ENCODE data around the gene STK25. TPM values are rescaled to one million over a fixed set of nuclear protein-coding genes. Genes with fewer than 3 reads are reported as not detected.

Gene STK25
- polyA plus RNA-seq, 1 experiment: 216 TPM

- H3K27me3 ChIP-seq (ENCODE audit: control insufficient read depth, insufficient read depth, low read length): no peaks in the 10 kb centered on the region
- CTCF ChIA-PET: no interaction called here
- no peak overlapping the region for H3K27ac ChIP-seq (ENCODE audit: low read depth, low read length)
- H3K9me3 ChIP-seq (ENCODE audit: control insufficient read depth, insufficient read depth, low read length): no peaks in the 10 kb centered on the region; the same call in 1 of the 2 replicates
- no peak for DNase-seq (ENCODE audit: low read depth, low spot score)
- no peak for TF ChIP-seq CTCF (IDR thresholded peaks at IDR 0.05; ENCODE audit: low read depth, low read length)
- no peak overlapping the region for H3K4me3 ChIP-seq (ENCODE audit: low read depth, low read length)
- POLR2A ChIA-PET: interaction anchor here (0.6 kb wide), 1 partner anchor 9 kb away, joined by 4 read pairs; no protein-coding TSS in a partner anchor
Observed at GRCh38 chr2:241483305-241483704, 25.1 kb downstream of the STK25 start.

- no peak overlapping the region for H3K4me3 ChIP-seq (ENCODE audit: low read depth, low read length)
- no peaks in the 10 kb centered on the region; the same call in 1 of the 2 replicates for H3K9me3 ChIP-seq (ENCODE audit: control insufficient read depth, insufficient read depth, low read length)
- no peak for TF ChIP-seq CTCF (IDR thresholded peaks at IDR 0.05; ENCODE audit: low read depth, low read length)
- no peak for DNase-seq (ENCODE audit: low read depth, low spot score)
- POLR2A ChIA-PET: no interaction called here
- CTCF ChIA-PET: no interaction called here
- no peaks in the 10 kb centered on the region for H3K27me3 ChIP-seq (ENCODE audit: control insufficient read depth, insufficient read depth, low read length)
- H3K27ac ChIP-seq (ENCODE audit: low read depth, low read length): no peak overlapping the region
Observed at GRCh38 chr2:241482126-241482955, 26.0 kb downstream of the STK25 start.

- Histone ChIP-seq H3K9me3 (ENCODE audit: control insufficient read depth, insufficient read depth, low read length) (no peaks in the 10 kb centered on the region; the same call in 1 of the 2 replicates), H3K4me3 (ENCODE audit: low read depth, low read length) (no peak overlapping the region), H3K27me3 (ENCODE audit: control insufficient read depth, insufficient read depth, low read length) (no peaks in the 10 kb centered on the region), H3K27ac (ENCODE audit: low read depth, low read length) (no peak overlapping the region)
- CTCF ChIA-PET: no interaction called here
- no peak for DNase-seq (ENCODE audit: low read depth, low spot score)
- POLR2A ChIA-PET: no interaction called here
- no peak for TF ChIP-seq CTCF (IDR thresholded peaks at IDR 0.05; ENCODE audit: low read depth, low read length)
Observed at GRCh38 chr2:241481687-241482086, 26.7 kb downstream of the STK25 start.

- DNase-seq (ENCODE audit: low read depth, low spot score): no peak
- POLR2A ChIA-PET: no interaction called here
- no peak overlapping the region for H3K4me3 ChIP-seq (ENCODE audit: low read depth, low read length)
- H3K27ac ChIP-seq (ENCODE audit: low read depth, low read length): no peak overlapping the region
- CTCF ChIA-PET: no interaction called here
- TF ChIP-seq CTCF (IDR thresholded peaks at IDR 0.05; ENCODE audit: low read depth, low read length): no peak
- no peaks in the 10 kb centered on the region; the same call in 1 of the 2 replicates for H3K9me3 ChIP-seq (ENCODE audit: control insufficient read depth, insufficient read depth, low read length)
- H3K27me3 ChIP-seq (ENCODE audit: control insufficient read depth, insufficient read depth, low read length): no peaks in the 10 kb centered on the region
Observed at GRCh38 chr2:241479026-241479898, 29.1 kb downstream of the STK25 start.

- Histone ChIP-seq H3K4me3 (ENCODE audit: low read depth, low read length) (no peak overlapping the region), H3K9me3 (ENCODE audit: control insufficient read depth, insufficient read depth, low read length) (no peaks in the 10 kb centered on the region; the same call in 1 of the 2 replicates), H3K27ac (ENCODE audit: low read depth, low read length) (no peak overlapping the region), H3K27me3 (ENCODE audit: control insufficient read depth, insufficient read depth, low read length) (no peaks in the 10 kb centered on the region)
- ChIA-PET CTCF (no interaction called here), POLR2A (no interaction called here)
- no peak for DNase-seq (ENCODE audit: low read depth, low spot score)
- no peak for TF ChIP-seq CTCF (IDR thresholded peaks at IDR 0.05; ENCODE audit: low read depth, low read length)
Observed at GRCh38 chr2:241478166-241478565, 30.2 kb downstream of the STK25 start.
